HG03442 (cell line): ENCODE measurements around the gene RGL1.
"Not testable (repeated sequence)": the region's sequence is repeated elsewhere in the genome, so short reads cannot be mapped to it uniquely, and the experiment has no call there.

ENCODE experiments used
- ATAC-seq: cut with Tn5 transposase; IDR thresholded peaks from one replicate; pipeline ENCODE4 v1.9.1; 2021; ENCODE audit warnings: mild to moderate bottlenecking, moderate library complexity; ENCODE audit not compliant: unreplicated experiment

The RGL1 gene

DNA sequence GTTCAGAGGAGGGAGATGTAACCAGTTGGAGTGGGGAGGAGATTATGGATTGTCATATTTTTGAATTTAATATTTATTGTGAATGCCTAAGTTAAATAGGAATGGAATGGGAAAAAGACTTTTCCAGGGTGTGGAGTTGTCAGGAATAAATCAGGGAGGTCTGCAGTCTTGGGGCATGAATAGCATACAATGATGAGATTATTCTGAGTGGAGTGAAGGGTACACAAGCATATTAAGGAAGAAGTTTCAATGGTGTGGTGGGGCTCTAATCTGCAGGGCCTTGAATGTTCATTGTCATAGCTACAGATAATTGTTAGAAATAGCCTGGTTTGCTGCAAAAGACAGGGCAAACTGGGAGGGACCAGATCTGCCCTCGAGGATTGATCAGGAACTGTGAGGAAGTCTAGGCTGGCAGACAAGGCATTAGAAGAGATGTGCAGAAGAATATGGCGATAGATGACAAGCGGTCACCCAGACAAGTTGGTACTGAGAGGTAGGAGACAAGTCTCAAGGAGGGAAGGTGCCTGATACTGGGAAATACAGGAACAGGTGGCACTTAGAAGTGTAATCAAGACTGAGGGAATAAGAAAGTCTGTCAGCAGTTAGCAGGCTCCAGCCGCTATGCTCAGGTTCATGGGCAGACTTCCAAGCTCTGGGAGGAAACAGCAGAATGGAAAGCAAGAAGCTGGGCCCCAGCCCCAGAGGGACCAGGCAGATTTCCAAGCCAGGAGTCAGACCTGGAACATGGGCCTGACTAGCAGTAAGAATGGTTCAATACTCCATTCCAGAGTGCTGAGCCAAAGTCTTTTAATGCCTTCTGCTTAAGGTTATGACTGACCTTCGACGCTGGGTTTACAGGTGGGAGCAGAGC, 20.9 kb upstream of the RGL1 start:
- no peak for ATAC-seq

- not testable (repeated sequence) for ATAC-seq
These were observed 19.0 kb upstream of the RGL1 start for GRCh38 chr1:183785921-183786320.

DNA sequence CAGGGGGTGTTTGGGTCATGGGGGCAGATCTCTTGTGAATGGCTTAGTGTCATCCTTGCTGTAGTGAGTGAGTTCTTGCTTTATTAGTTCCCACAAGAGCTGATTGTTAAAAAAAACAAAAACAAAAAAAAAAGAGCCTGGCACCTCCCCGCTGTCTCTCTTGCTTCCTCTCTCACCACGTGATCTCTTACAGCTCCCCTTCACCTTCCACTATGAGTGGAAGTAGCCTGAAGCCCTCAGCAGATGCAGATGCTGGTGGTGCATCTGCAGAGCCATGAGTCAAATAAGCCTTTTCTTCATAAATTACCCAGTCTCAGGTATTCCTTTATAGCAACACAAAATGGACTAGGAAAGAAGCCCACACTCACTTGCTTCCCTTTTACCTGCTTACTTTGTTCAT, 17.2 kb upstream of the RGL1 start:
- no peak for ATAC-seq

- no peak for ATAC-seq
These were observed 13.6 kb upstream of the RGL1 start for GRCh38 chr1:183791319-183791718.

GRCh38 chr1:183792300-183792699, 12.6 kb upstream of the RGL1 start:
- no peak for ATAC-seq

- no peak for ATAC-seq
These were observed 10.8 kb upstream of the RGL1 start for GRCh38 chr1:183794088-183794487.

- no peak for ATAC-seq
These were observed 4.5 kb upstream of the RGL1 start for GRCh38 chr1:183800449-183800848.

DNA sequence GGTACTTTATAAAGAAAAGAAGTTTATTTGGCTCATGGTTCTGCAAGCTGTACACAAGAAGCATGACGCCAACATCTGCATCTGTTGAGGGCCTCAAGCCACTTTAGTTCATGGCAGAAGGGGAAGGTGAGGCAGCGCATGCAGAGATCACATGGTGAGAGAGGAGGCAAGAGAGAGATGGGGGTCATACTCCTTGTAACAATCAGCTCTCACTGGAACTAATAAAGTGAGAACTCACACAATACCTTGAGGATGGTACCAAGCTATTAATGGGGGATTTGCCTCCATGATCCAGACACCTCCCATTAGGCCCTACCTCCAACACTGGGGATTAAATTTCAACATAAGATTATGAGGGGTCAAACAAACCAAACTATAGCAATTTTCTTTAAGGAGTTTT, 3.3 kb upstream of the RGL1 start:
- no peak for ATAC-seq

DNA sequence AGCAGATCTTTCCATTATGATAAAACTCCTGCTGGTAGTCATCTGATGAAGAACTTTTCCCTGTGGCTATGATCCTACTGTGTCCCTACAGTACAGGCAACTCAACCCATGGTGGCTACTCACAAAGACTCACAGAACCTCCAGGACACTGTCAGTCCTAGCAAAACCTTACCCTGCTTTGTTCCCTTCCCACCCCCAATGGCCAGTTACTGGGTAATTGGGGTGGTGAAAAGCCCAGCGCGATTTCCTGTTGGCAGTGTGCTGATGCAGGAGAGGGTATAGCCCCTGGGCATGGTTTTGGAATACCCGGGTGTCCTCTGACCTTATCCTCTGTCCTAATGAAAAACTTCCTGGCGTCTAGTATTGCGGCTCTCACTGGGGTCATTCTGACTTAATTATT, 533 bp upstream of the RGL1 start:
- ATAC-seq = no peak

- no peak for ATAC-seq
These were observed 1.2 kb downstream of the RGL1 start for GRCh38 chr1:183806125-183806524.

GRCh38 chr1:183806675-183807074, 1.8 kb downstream of the RGL1 start:
- ATAC-seq = no peak

DNA sequence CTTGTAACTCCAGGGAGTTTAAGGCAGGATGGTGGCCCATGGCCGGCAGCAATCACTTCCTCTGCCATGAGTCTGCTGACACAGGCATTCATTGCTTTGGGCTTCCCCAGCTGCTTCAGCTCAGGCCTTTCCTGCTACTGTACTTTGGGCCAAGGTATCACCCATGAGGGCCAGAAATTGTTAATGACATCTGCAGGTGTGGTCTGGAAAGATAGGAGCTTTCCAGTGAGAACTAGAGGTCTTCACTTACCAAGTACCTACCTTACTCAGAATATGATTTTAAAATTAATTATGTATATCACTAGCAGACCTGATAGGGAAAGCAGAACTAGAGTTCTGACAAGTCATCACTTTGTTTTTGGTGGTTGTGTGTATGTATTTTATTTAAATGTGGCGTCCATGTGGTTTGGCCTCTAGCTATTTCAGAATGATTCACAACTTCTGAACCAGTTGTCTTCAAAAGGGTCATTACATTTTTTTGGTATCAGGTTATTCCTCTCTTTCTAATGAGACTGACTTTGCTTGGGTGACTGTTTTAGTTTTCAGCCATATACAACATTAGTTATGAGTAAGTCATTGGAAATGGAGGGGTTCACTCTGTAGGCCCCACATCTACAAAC, 2.7 kb downstream of the RGL1 start:
- peak; percentile 63 for ATAC-seq

- no peak for ATAC-seq
These were observed 3.5 kb downstream of the RGL1 start for GRCh38 chr1:183808296-183809027.

GRCh38 chr1:183810121-183810520, 5.2 kb downstream of the RGL1 start:
- ATAC-seq = no peak

DNA sequence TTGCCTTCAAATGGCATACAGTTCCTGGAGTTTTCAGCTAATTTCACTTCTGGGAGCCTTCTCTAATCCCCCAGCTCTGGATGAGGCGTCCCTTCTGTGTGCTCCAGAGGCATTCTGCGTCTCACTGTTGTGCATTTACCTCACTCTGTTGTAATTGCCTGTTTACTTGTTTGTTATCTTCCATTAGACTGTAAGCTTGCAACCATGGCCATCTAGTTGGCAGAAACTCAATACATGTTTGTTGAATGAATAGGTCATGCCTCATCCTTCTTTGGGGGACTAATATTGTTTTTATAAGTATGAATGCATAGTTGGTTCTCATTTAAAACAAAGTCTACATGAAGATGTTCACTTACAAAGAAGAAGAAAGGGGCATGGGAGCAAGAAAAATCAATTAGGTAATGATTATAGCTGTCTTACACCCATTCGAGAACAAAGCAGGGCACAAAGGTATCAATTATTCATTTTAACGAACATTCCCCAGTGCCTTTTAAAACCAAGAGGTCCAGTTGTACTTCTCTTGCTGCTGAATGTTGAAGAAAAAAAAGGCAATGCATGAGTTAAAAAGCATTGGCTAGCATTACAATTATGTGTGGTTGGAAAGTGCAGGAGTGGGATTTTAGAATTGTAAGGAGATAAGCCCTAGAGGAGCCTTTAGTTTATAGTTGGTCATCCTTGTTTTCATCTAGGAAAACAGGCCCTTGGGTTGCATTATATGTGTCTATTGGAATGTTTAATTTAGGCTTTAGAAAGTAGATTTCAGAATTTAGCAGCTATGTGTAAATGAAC, 6.0 kb downstream of the RGL1 start:
- no peak for ATAC-seq

GRCh38 chr1:183812128-183812527, 7.2 kb downstream of the RGL1 start:
- no peak for ATAC-seq

GRCh38 chr1:183812686-183813569, 8.0 kb downstream of the RGL1 start:
- no peak for ATAC-seq

GRCh38 chr1:183814121-183814681, 9.3 kb downstream of the RGL1 start:
- no peak for ATAC-seq

DNA sequence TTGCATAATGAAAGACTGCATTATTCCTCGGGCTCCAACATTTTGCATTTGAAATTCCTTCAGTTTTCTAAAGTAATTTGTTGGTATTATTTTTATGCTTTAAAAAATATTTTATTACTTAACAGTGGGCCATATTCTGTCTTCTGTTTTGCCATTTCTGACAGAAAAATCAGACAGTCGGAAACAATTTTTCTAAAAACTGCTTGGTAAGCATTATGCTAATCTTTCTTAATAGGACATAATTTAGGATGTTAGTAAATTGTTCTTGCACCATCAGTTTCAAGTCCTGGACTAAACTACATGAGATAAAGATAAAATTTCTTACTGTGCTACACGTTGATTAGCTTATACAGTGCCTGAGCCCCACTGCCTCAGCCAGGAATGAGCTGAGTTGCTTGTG, 11.2 kb downstream of the RGL1 start:
- no peak for ATAC-seq
